ENCODE results near the gene KCNH2.
A peak's percentile ranks its signal among the peaks of the same experiment; 100 is the strongest.
"Not testable (repeated sequence)": the region's sequence is repeated elsewhere in the genome, so short reads cannot be mapped to it uniquely, and the experiment has no call there.

KCNH2 gene, protein sequence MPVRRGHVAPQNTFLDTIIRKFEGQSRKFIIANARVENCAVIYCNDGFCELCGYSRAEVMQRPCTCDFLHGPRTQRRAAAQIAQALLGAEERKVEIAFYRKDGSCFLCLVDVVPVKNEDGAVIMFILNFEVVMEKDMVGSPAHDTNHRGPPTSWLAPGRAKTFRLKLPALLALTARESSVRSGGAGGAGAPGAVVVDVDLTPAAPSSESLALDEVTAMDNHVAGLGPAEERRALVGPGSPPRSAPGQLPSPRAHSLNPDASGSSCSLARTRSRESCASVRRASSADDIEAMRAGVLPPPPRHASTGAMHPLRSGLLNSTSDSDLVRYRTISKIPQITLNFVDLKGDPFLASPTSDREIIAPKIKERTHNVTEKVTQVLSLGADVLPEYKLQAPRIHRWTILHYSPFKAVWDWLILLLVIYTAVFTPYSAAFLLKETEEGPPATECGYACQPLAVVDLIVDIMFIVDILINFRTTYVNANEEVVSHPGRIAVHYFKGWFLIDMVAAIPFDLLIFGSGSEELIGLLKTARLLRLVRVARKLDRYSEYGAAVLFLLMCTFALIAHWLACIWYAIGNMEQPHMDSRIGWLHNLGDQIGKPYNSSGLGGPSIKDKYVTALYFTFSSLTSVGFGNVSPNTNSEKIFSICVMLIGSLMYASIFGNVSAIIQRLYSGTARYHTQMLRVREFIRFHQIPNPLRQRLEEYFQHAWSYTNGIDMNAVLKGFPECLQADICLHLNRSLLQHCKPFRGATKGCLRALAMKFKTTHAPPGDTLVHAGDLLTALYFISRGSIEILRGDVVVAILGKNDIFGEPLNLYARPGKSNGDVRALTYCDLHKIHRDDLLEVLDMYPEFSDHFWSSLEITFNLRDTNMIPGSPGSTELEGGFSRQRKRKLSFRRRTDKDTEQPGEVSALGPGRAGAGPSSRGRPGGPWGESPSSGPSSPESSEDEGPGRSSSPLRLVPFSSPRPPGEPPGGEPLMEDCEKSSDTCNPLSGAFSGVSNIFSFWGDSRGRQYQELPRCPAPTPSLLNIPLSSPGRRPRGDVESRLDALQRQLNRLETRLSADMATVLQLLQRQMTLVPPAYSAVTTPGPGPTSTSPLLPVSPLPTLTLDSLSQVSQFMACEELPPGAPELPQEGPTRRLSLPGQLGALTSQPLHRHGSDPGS

DNA sequence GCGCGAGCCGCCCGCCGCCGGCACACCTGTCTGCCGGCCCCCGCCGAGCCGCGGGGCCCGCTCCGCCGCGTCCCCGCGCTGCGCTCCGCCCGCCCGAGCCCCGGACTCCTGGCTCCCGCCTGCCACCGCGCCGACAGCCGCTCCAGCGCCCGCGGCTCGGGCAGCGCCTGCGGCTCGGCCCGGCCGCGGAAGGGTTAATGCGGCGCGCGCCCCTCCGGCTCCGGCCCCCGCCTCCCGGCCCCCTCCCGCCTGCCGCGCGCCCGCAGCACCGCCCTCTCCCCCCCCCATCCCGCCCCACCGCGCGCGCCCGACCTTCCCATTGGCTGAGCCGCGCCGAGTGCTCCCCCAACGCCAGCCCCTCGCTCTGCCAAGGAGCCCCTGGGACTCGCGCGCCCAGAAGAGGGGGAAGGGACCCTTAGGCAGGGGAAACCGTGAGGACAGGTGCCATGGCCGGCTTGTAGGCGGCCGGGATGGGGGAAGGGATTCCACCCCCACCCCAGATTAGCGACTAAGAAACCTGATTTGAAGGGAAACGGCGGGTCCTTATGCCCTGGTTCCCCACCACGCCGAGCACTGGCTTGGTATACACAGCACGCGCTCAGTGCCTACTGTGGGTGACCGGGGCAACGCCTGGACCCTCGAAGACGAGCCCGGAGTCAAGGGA is at the start of gene KCNH2:
Gene KCNH2 (minus strand): TSS at position 196 of the 664 bp plus-strand sequence. CDS start 408 bp downstream, outside the sequence.
- DNase-seq, result peak; percentile 30

DNA sequence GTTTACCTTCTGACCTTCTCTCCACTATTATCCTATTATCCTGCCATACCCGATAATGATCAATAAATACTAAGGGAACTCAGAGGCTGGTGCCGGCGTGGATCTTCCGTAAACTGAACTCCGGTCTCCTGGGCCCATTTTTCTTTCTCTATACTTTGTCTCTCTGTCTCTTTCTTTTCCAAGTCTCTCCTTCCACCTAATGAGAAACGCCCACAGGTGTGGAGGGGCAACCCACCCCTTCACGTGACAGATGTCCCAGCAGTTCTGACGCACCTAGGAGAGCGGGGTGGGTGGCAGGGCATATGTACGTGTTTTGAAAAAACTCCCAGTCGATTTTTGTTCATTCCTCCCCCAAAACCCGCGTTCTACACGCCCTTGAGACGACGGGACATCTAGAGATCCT is 49.6 kb upstream of the KCNH2 start:
- not testable (repeated sequence) for DNase-seq

- DNase-seq, result not testable (repeated sequence)
These were observed 48.9 kb upstream of the KCNH2 start for GRCh38 chr7:151026771-151027727.

GRCh38 chr7:151025924-151026671 is 48.0 kb upstream of the KCNH2 start:
- no peak for DNase-seq

DNA sequence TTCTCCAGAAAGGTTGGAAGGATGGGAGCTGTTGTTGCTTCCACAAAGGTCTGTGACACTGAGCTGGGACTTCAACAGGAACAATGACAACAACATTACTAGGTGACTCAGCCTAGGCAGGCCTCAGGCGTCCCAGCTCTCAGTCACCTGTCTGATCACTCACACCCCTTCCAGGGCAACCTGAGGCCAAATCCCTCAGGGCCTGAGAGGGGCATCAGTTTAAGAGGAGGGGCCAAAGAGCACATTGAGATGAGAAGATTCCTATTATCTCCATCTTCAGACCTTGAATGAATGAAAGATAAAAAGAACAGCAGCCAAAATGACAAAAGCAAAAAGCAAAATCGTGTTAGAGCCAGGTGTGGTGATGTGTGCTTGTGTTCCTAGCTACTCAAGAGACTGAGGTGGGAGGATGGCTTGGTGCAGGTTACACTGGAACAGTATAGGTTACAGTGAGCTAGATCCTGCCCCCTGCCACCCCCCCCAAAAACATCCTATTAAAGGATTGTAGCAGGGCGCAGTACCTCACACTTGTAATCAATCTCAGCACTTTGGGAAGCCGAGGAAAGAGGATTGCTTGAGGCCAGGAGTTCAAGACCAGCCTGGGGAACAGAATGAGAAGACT is 46.4 kb upstream of the KCNH2 start, which contains the start of gene ATG9B:
Gene ATG9B (minus strand): TSS at position 60 of the 622 bp plus-strand sequence. CDS start 71 bp downstream, outside the sequence.
- no peak for DNase-seq

- DNase-seq, result no peak
These were observed 45.1 kb upstream of the KCNH2 start for GRCh38 chr7:151023232-151023631.

GRCh38 chr7:151020231-151020630 is 42.1 kb upstream of the KCNH2 start:
- DNase-seq, result no peak

GRCh38 chr7:151019130-151019447 is 41.0 kb upstream of the KCNH2 start:
- no peak for DNase-seq

DNA sequence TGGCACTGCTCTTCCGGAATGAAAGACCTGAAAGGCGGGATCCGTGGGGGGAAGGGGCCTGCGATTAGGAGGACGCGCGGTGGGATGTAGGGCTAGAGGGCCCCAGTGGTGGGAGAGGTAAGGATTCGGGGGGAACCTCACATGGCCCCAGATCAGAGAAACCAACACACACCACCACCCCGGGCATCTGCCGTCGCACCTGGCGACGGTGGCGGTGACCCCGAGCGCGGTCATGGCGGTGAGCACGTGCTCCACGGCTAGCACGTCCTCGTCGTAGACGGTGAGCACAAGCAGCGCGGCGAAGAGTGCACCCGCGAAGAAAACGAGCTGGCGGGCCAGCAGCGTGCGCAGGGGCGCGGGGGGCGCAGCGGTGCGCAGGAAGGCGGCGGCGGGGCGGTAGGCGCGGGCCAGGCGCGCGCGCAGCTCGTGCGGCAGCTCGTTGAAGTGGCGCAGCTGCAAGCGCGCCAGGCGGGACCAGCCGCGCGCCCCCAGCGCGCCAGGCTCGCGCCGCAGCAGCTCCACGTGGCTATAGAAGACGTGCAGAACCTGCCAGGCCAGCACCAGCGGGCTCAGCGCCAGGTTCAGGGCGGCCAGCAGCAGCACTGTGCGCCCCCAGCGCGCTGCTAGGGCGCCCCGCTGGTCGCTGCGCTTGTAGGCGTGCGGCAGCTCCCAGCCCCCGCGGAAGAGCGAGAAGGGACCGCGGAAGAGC is 40.5 kb upstream of the KCNH2 start:
- DNase-seq, result peak; percentile 32

- peak; percentile 76 for DNase-seq
These were observed 39.9 kb upstream of the KCNH2 start for GRCh38 chr7:151017953-151018420.

DNA sequence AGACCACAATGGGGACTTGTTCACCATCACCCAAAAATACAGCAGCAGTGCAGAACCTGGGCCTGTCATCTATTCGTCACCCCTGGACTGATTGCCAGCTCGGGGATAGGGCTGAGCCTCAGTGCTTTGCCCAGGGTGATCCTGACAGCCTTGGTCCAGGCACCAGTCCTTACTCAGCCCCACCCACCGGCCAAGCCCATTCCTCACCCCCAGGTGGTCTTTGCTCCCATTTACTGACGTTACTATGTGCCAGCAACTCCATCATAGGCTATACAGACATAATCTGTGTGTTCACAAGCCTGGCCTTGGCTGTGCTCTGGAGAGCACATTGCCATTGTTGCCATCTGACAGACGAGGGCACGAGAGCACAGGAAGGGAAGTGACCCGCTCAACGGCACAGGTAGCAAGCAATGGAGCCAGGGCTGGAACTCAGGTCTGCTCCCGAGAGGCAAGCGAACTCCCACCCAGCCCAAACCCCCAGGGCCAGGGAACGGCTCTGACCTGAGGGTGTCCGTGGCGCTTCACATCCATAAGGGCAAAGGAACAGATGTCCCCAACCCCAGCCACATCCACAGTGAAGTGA is 39.3 kb upstream of the KCNH2 start:
- no peak for DNase-seq

GRCh38 chr7:151016942-151017341 is 38.8 kb upstream of the KCNH2 start:
- no peak for DNase-seq

GRCh38 chr7:151016505-151016904 is 38.4 kb upstream of the KCNH2 start:
- no peak for DNase-seq

- no peak for DNase-seq
These were observed 37.8 kb upstream of the KCNH2 start for GRCh38 chr7:151015967-151016366.

DNA sequence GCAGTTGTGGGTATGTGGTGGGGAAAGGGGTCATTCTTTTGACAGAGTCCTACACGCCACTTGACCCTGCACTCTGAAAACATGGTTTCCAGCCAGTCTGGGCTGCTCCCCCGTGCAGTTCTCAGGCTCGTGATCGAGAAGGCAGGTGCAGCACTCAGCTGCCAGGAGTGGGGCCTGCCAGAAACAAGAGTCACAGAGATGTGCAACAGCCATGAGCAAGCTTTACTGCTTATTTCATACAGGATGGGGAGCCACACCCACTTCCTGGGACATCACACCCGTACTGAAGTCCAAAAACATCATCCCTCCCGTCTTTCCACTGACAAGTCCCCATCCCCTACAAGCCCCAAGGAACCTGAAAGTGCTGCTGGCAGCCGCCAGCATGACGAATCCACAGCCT is 36.8 kb upstream of the KCNH2 start:
- DNase-seq, result peak; percentile 25

DNA sequence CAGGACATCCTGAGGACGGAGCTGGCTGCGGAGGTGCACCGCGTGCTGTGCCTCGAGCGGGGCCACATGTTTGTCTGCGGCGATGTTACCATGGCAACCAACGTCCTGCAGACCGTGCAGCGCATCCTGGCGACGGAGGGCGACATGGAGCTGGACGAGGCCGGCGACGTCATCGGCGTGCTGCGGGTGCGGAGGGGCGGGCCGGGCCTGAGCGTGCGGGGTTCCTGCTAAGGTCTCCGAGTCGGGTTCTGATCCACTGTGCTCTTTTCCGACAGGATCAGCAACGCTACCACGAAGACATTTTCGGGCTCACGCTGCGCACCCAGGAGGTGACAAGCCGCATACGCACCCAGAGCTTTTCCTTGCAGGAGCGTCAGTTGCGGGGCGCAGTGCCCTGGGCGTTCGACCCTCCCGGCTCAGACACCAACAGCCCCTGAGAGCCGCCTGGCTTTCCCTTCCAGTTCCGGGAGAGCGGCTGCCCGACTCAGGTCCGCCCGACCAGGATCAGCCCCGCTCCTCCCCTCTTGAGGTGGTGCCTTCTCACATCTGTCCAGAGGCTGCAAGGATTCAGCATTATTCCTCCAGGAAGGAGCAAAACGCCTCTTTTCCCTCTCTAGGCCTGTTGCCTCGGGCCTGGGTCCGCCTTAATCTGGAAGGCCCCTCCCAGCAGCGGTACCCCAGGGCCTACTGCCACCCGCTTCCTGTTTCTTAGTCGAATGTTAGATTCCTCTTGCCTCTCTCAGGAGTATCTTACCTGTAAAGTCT is 35.8 kb upstream of the KCNH2 start:
- peak; percentile 97 for DNase-seq

DNA sequence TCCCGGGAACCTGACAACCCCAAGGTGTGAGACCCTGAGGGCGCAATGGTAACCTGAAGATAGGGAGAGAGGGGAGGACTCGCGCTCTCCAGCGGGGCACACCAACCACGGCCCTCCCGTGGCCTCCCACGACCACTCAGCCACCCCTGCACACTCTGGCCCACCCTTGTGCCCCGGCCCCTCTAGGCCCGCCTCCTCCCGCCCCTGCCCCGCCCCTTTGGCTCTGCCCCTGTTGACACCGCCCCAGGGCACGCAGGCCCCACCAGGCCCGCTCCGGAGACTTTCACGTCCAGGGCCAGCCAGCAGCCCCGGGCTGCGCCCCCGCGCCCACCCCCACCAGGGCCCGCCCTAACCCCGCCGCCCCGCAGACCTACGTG is 35.2 kb upstream of the KCNH2 start:
- DNase-seq, result no peak

DNA sequence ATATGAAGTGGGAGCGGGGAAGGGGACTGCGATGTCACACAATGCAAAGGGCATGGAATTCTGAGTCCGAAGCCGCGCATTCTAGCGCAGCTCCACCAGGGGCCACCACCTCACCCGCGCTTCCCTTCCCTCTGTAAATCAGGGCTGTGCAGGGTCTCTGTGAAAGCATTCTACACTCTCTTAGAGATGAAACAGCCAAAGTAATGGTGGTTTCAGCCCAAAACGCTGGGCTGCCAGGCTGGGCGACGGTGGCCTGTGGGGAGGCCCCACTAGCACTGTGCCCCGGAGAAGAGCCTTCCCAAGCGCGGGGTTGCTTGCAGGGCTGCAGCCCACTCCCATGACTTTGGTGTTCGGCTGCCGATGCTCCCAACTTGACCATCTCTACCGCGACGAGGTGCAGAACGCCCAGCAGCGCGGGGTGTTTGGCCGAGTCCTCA is 34.8 kb upstream of the KCNH2 start:
- peak; percentile 33 for DNase-seq
